Cardiac fibroblast (primary cell): ENCODE measurements around the gene GXYLT1.
"Not testable (repeated sequence)": the region's sequence is repeated elsewhere in the genome, so short reads cannot be mapped to it uniquely, and the experiment has no call there.

Source experiments
- DNase-seq, 2 donors: peaks; one replicate each; pipeline versions ENCODE4 v3.0.0 to v3.0.0-alpha.2; 2010; ENCODE audit warnings: low read depth in 2 of 2
- H3K4me3 ChIP-seq, 2 donors: replicated peaks in 1 of 2; 1 replicate in 1 of 2; 2 replicates in 1 of 2; pipeline ENCODE4 v1.5.1; 2011; ENCODE audit warnings: low read depth in 2 of 2, low read length in 2 of 2, mild to moderate bottlenecking in 2 of 2, moderate library complexity in 1 of 2
- CTCF ChIP-seq: IDR thresholded peaks from one replicate; pipeline ENCODE4 v1.5.1; 2011; ENCODE audit warnings: low read depth, mild to moderate bottlenecking, low read length, inconsistent platforms

The GXYLT1 gene

GRCh38 chr12:42144408-42145196 is at the start of gene GXYLT1:
GXYLT1 (minus strand) TSS chr12:42144874; CDS start chr12:42144646, 228 bp downstream.
- no peak for TF ChIP-seq CTCF
- H3K4me3 ChIP-seq, result peak within 1 kb of the TSS; percentile 69
- peak; percentile 92 to 97 for DNase-seq

- no peak for DNase-seq
- TF ChIP-seq CTCF, result no peak
- H3K4me3 ChIP-seq, result no peak overlapping the region
Observed at GRCh38 chr12:42192686-42193085, 48.0 kb upstream of the GXYLT1 start.

GRCh38 chr12:42192258-42192657 is 47.6 kb upstream of the GXYLT1 start:
- TF ChIP-seq CTCF, result no peak
- DNase-seq, result no peak
- H3K4me3 ChIP-seq, result no peak overlapping the region

- H3K4me3 ChIP-seq, result no peak overlapping the region
- no peak for TF ChIP-seq CTCF
- no peak for DNase-seq
Observed at GRCh38 chr12:42190376-42190775, 45.7 kb upstream of the GXYLT1 start.

GRCh38 chr12:42188275-42188674 is 43.6 kb upstream of the GXYLT1 start:
- not testable (repeated sequence) for DNase-seq, H3K4me3 ChIP-seq

GRCh38 chr12:42187799-42188198 is 43.1 kb upstream of the GXYLT1 start:
- peak in 1 of 2 donors; percentile 12 for DNase-seq
- no peak for TF ChIP-seq CTCF

GRCh38 chr12:42186793-42187192 is 42.1 kb upstream of the GXYLT1 start:
- DNase-seq, result no peak
- H3K4me3 ChIP-seq, result no peak overlapping the region
- TF ChIP-seq CTCF, result no peak

More at GRCh38 chr12:42187799-42188198, 43.1 kb upstream of the GXYLT1 start:
- no peak overlapping the region for H3K4me3 ChIP-seq
